Skeletal muscle tissue (tissue), 4 donors: ENCODE measurements around the gene ITPKA. TPM values are rescaled to one million over a fixed set of nuclear protein-coding genes. Genes with fewer than 3 reads are reported as not detected.

ENCODE experiments used
- H3K27ac ChIP-seq: one replicate; pipeline ENCODE4 v1.7.0; 2013; ENCODE audit warnings: mild to moderate bottlenecking, low read depth, low read length, inconsistent platforms
- H3K27me3 ChIP-seq, 3 donors: one replicate each; pipeline ENCODE4 v1.7.0; 2013; ENCODE audit warnings: low read length in 3 of 3; ENCODE audit not compliant: control insufficient read depth in 3 of 3, insufficient read depth in 3 of 3
- H3K36me3 ChIP-seq, 3 donors: one replicate each; pipeline ENCODE4 v1.7.0; 2013; ENCODE audit warnings: low read length in 3 of 3; ENCODE audit not compliant: control insufficient read depth in 3 of 3, insufficient read depth in 3 of 3
- H3K4me1 ChIP-seq, 3 donors: one replicate each; pipeline ENCODE4 v1.7.0; 2013; ENCODE audit warnings: low read length in 3 of 3, mild to moderate bottlenecking in 3 of 3; ENCODE audit not compliant: control insufficient read depth in 3 of 3, insufficient read depth in 3 of 3
- H3K4me3 ChIP-seq, 3 donors: one replicate each; pipeline ENCODE4 v1.7.0; 2013; ENCODE audit warnings: low read length in 3 of 3
- H3K9ac ChIP-seq, 3 donors: one replicate each; pipeline ENCODE4 v1.7.0; 2013; ENCODE audit warnings: low read length in 3 of 3, mild to moderate bottlenecking in 3 of 3, moderate library complexity in 2 of 3, low read depth in 1 of 3
- H3K9me3 ChIP-seq, 3 donors: one replicate each; pipeline ENCODE4 v1.7.0; 2013; ENCODE audit warnings: low read length in 3 of 3; ENCODE audit not compliant: control insufficient read depth in 3 of 3
- total RNA-seq: library from RNA; depleted of rRNA; stranded (reverse); fragments of >200 nt; gene quantifications from one replicate; pipeline ENCODE4 v1.2.3, GENCODE V29; 2014
- donor health status: Osteomylitis.

ITPKA gene
- total RNA-seq, 1 donor from 2014 or later: not detected

- Histone ChIP-seq H3K9ac (no peak overlapping the region), H3K4me3 (no peak overlapping the region), H3K9me3 (no peaks in the 10 kb centered on the region), H3K36me3 (peaks cover 25 to 37% (median 31%) of the 10 kb centered on the region in 3 donors), H3K4me1 (no peaks in the 10 kb centered on the region), H3K27ac (no peak overlapping the region), H3K27me3 (no peaks in the 10 kb centered on the region)
These were observed 27.0 kb downstream of the ITPKA start for GRCh38 chr15:41520636-41521035.

GRCh38 chr15:41521614-41522013 lies 27.9 kb downstream of the ITPKA start:
- Histone ChIP-seq H3K4me3 (no peak overlapping the region), H3K4me1 (no peaks in the 10 kb centered on the region), H3K27me3 (no peaks in the 10 kb centered on the region), H3K9ac (no peak overlapping the region), H3K27ac (no peak overlapping the region), H3K9me3 (no peaks in the 10 kb centered on the region), H3K36me3 (peaks cover 31 to 44% (median 39%) of the 10 kb centered on the region in 3 donors)

- Histone ChIP-seq H3K4me1 (no peaks in the 10 kb centered on the region), H3K36me3 (peaks cover 33 to 48% (median 46%) of the 10 kb centered on the region in 3 donors), H3K27me3 (no peaks in the 10 kb centered on the region), H3K9me3 (no peaks in the 10 kb centered on the region), H3K9ac (no peak overlapping the region), H3K4me3 (no peak overlapping the region), H3K27ac (no peak overlapping the region)
These were observed 29.4 kb downstream of the ITPKA start for GRCh38 chr15:41523097-41523496.

GRCh38 chr15:41530363-41530956 lies 36.8 kb downstream of the ITPKA start:
- no peaks in the 10 kb centered on the region for H3K9me3 ChIP-seq
- H3K9ac ChIP-seq: no peak overlapping the region
- no peaks in the 10 kb centered on the region for H3K4me1 ChIP-seq
- H3K36me3 ChIP-seq: peaks cover 67 to 76% (median 70%) of the 10 kb centered on the region in 3 donors
- no peaks in the 10 kb centered on the region for H3K27me3 ChIP-seq
- H3K27ac ChIP-seq: no peak overlapping the region
- no peak overlapping the region for H3K4me3 ChIP-seq

- Histone ChIP-seq H3K4me1 (no peaks in the 10 kb centered on the region), H3K9me3 (no peaks in the 10 kb centered on the region), H3K27me3 (no peaks in the 10 kb centered on the region), H3K4me3 (no peak overlapping the region), H3K9ac (no peak overlapping the region), H3K27ac (no peak overlapping the region), H3K36me3 (peaks cover 37 to 42% (median 38%) of the 10 kb centered on the region in 3 donors)
These were observed 41.9 kb downstream of the ITPKA start for GRCh38 chr15:41535544-41535943.

GRCh38 chr15:41536866-41537265 lies 43.2 kb downstream of the ITPKA start:
- no peaks in the 10 kb centered on the region for H3K9me3 ChIP-seq
- H3K4me3 ChIP-seq: no peak overlapping the region
- H3K27ac ChIP-seq: no peak overlapping the region
- H3K36me3 ChIP-seq: peaks cover 29 to 34% (median 31%) of the 10 kb centered on the region in 3 donors
- no peak overlapping the region for H3K9ac ChIP-seq
- H3K4me1 ChIP-seq: no peaks in the 10 kb centered on the region
- no peaks in the 10 kb centered on the region for H3K27me3 ChIP-seq

- peaks cover 2 to 13% (median 4%) of the 10 kb centered on the region in 3 donors for H3K4me1 ChIP-seq
- peak overlapping the region; percentile 85 to 96 (median 94) for H3K9ac ChIP-seq
- no peaks in the 10 kb centered on the region for H3K36me3 ChIP-seq
- H3K4me3 ChIP-seq: peak overlapping the region; percentile 97 to 98 (median 97)
- no peaks in the 10 kb centered on the region for H3K27me3 ChIP-seq
- H3K27ac ChIP-seq: peak overlapping the region; percentile 59
- H3K9me3 ChIP-seq: no peaks in the 10 kb centered on the region
These were observed 49.8 kb downstream of the ITPKA start for GRCh38 chr15:41543521-41543870.

- peak overlapping the region; percentile 56 to 98 (median 97) for H3K4me3 ChIP-seq
- no peaks in the 10 kb centered on the region for H3K27me3 ChIP-seq
- H3K27ac ChIP-seq: no peak overlapping the region
- no peaks in the 10 kb centered on the region for H3K9me3 ChIP-seq
- no peaks in the 10 kb centered on the region for H3K36me3 ChIP-seq
- H3K4me1 ChIP-seq: peaks cover 2 to 13% (median 4%) of the 10 kb centered on the region in 3 donors
- H3K9ac ChIP-seq: peak overlapping the region in 1 of 3 donors; percentile 96
These were observed 51.0 kb downstream of the ITPKA start for GRCh38 chr15:41544650-41545015.

- H3K27me3 ChIP-seq: no peaks in the 10 kb centered on the region
- no peaks in the 10 kb centered on the region for H3K36me3 ChIP-seq
- no peaks in the 10 kb centered on the region for H3K9me3 ChIP-seq
- no peak overlapping the region for H3K4me3 ChIP-seq
- no peak overlapping the region for H3K27ac ChIP-seq
- peaks cover 2 to 13% (median 4%) of the 10 kb centered on the region in 3 donors for H3K4me1 ChIP-seq
- no peak overlapping the region for H3K9ac ChIP-seq
These were observed 51.5 kb downstream of the ITPKA start for GRCh38 chr15:41545218-41545617.

- Histone ChIP-seq H3K27me3 (no peaks in the 10 kb centered on the region), H3K9ac (no peak overlapping the region), H3K27ac (no peak overlapping the region), H3K36me3 (no peaks in the 10 kb centered on the region), H3K9me3 (no peaks in the 10 kb centered on the region), H3K4me1 (peaks cover 2 to 13% (median 4%) of the 10 kb centered on the region in 3 donors), H3K4me3 (no peak overlapping the region)
These were observed 53.4 kb downstream of the ITPKA start for GRCh38 chr15:41546851-41547786.
